K562 (cell line): ENCODE measurements around the gene TET2. TPM values are rescaled to one million over a fixed set of nuclear protein-coding genes. Genes with fewer than 3 reads are reported as not detected.
A peak's percentile ranks its signal among the peaks of the same experiment; 100 is the strongest.

ENCODE experiments used
- ATAC-seq: fragments of 200-7000 bp; cut with Tn5 transposase; 3 replicates; pipeline ENCODE4 v1.9.1; 2020; ENCODE audit warnings: moderate library complexity
- BruUV-seq: library from RNA; stranded (reverse); fragments of 400-500 nt; replicated peaks from 2 replicates; lab custom pipeline; 2021; lab: Mats Ljungman, UMichigan
- CTCF ChIA-PET: fragments of 300-600 bp; formaldehyde crosslinking; extraction: SDS; loops from one replicate; lab custom pipeline; 2021; ENCODE audit warnings: low intra/inter-chr PET ratio; lab: Yijun Ruan, JAX
- POLR2A ChIA-PET: fragments of 300-600, 350-650 bp; sonication (Branson Sonifier 250); formaldehyde crosslinking; extraction: SDS; loops from one replicate; lab custom pipeline; 2021; ENCODE audit warnings: antibody characterized with exemption, inconsistent platforms; lab: Yijun Ruan, JAX
- DNase-seq, 4 experiments: peaks; one replicate each; pipeline versions ENCODE4 v3.0.0 to v3.0.0-alpha.2; 2011 to 2018; ENCODE audit warnings: low spot score in 3 of 4, mixed read lengths in 3 of 4; ENCODE audit errors: extremely low read depth in 1 of 4
- FAIRE-seq: peaks from 2 replicates; lab custom pipeline; 2011; peaks lifted over from hg19 to GRCh38; lab: Jason Lieb, UNC
- H2AFZ ChIP-seq: 2 replicates; pipeline ENCODE4 v1.6.0; 2011; ENCODE audit warnings: low read depth, low read length, control low read depth, inconsistent platforms
- H3K27ac ChIP-seq: fragments of 200-600 bp; 3 replicates; pipeline ENCODE4 v1.8.0; 2011; ENCODE audit warnings: low read depth, mild to moderate bottlenecking, control low read depth, inconsistent platforms, low read length, moderate library complexity, mixed read lengths; ENCODE audit errors: extremely low read depth
- H3K27me3 ChIP-seq, 2 experiments: fragments of 300-600 bp in 1 of 2; 2 replicates in 1 of 2; 3 replicates in 1 of 2; pipeline versions ENCODE4 v1.6.0 to v1.8.0; 2011; ENCODE audit warnings: inconsistent platforms in 2 of 2, low read length in 2 of 2, mild to moderate bottlenecking in 1 of 2, mixed read lengths in 1 of 2, moderate library complexity in 1 of 2; ENCODE audit not compliant: control insufficient read depth in 2 of 2, insufficient read depth in 2 of 2
- H3K36me3 ChIP-seq: fragments of 300-600 bp; 3 replicates; pipeline ENCODE4 v1.8.0; 2011; ENCODE audit warnings: mild to moderate bottlenecking, low read length, inconsistent platforms; ENCODE audit not compliant: control insufficient read depth, insufficient read depth
- H3K4me1 ChIP-seq, 2 experiments: fragments of 200-600 bp in 1 of 2; replicated peaks in 1 of 2; 2 replicates in 1 of 2; 3 replicates in 1 of 2; pipeline versions ENCODE4 v1.5.1 to v1.8.0; 2011; ENCODE audit warnings: inconsistent platforms in 2 of 2, low read length in 2 of 2, mild to moderate bottlenecking in 1 of 2, mixed read lengths in 1 of 2, moderate library complexity in 1 of 2; ENCODE audit not compliant: control insufficient read depth in 2 of 2, insufficient read depth in 2 of 2
- H3K4me2 ChIP-seq: 2 replicates; pipeline ENCODE4 v1.6.1; 2011; ENCODE audit warnings: low read length, control low read depth, inconsistent platforms, mixed read lengths; ENCODE audit not compliant: insufficient read depth
- H3K4me3 ChIP-seq: fragments of 200-600 bp; sonication (generic), shearing (Covaris generic); 2 replicates; pipeline ENCODE4 v1.5.1; 2016; ENCODE audit warnings: control low read depth, inconsistent platforms
- H3K79me2 ChIP-seq: fragments of 200-600 bp; 3 replicates; pipeline ENCODE4 v1.8.0; 2011; ENCODE audit warnings: low read length, inconsistent platforms; ENCODE audit not compliant: control insufficient read depth, insufficient read depth
- H3K9ac ChIP-seq, 2 experiments: 2 replicates each; pipeline versions ENCODE4 v1.6.0 to v1.6.1; 2011; ENCODE audit warnings: low read depth in 2 of 2, low read length in 2 of 2, control low read depth in 1 of 2, inconsistent platforms in 1 of 2, mild to moderate bottlenecking in 1 of 2, mixed read lengths in 1 of 2; ENCODE audit not compliant: insufficient read depth in 1 of 2
- H3K9me1 ChIP-seq: one replicate; pipeline ENCODE4 v1.6.0; 2011; ENCODE audit warnings: inconsistent platforms, mild to moderate bottlenecking, low read length, moderate library complexity; ENCODE audit not compliant: control insufficient read depth, insufficient read depth
- H3K9me3 ChIP-seq: replicated peaks from 2 replicates; pipeline ENCODE4 v1.5.1; 2011; ENCODE audit warnings: low read depth, low read length, inconsistent platforms; ENCODE audit not compliant: control insufficient read depth, insufficient read depth
- H4K20me1 ChIP-seq: replicated peaks from 2 replicates; pipeline ENCODE4 v1.6.1; 2011; ENCODE audit warnings: low read length, inconsistent platforms, mixed read lengths; ENCODE audit not compliant: control insufficient read depth, insufficient read depth
- ATF7 ChIP-seq: fragments of 450-650 bp; IDR thresholded peaks from 2 replicates; pipeline ENCODE4 v1.7.1; 2014; ENCODE audit warnings: mild to moderate bottlenecking, moderate library complexity
- CBFA2T2 ChIP-seq: fragments of 450-650 bp; conservative IDR thresholded peaks from 2 replicates; pipeline ENCODE4 v1.6.1; 2017; ENCODE audit warnings: mild to moderate bottlenecking
- MAFG ChIP-seq: fragments of 450-650 bp; conservative IDR thresholded peaks from 2 replicates; pipeline ENCODE4 v1.6.1; 2016; ENCODE audit warnings: missing genetic modification characterization, missing compliant biosample characterization
- MECOM ChIP-seq: fragments of 250-450 bp; sonication (Bioruptor Pico); IDR thresholded peaks from 2 replicates; pipeline ENCODE4 v1.8.0; 2022; ENCODE audit warnings: inconsistent platforms
- MXI1 ChIP-seq: IDR thresholded peaks from 2 replicates; pipeline ENCODE4 v1.6.1; 2011; ENCODE audit warnings: low read depth, mild to moderate bottlenecking, improper control_type of control experiment, low read length
- NFYB ChIP-seq: IDR thresholded peaks from 2 replicates; pipeline ENCODE4 v1.6.1; 2011; ENCODE audit warnings: mild to moderate bottlenecking, moderate library complexity; ENCODE audit not compliant: insufficient read length; ENCODE audit errors: extremely low read depth
- OTX1 ChIP-seq: fragments of 450-650 bp; formaldehyde crosslinking; IDR thresholded peaks from 2 replicates; pipeline ENCODE4 v1.4.0; 2022; ENCODE audit warnings: mild to moderate bottlenecking
- POLR2B ChIP-seq: fragments of 450-650 bp; IDR thresholded peaks from 2 replicates; pipeline ENCODE4 v1.6.1; 2018; ENCODE audit warnings: low read depth; ENCODE audit not compliant: partially characterized antibody
- POLR3G ChIP-seq: IDR thresholded peaks from 2 replicates; pipeline ENCODE4 v1.6.1; 2011; ENCODE audit not compliant: insufficient read length, insufficient replicate concordance; ENCODE audit errors: extremely low read depth
- RBM14 ChIP-seq: fragments of 200-400 bp; formaldehyde crosslinking; IDR thresholded peaks from 2 replicates; pipeline ENCODE4 v1.6.1; 2018; ENCODE audit warnings: low read depth, mild to moderate bottlenecking, low read length, moderate library complexity, borderline replicate concordance; ENCODE audit not compliant: insufficient read depth
- RBM22 ChIP-seq: fragments of 200-400 bp; formaldehyde crosslinking; IDR thresholded peaks from 2 replicates; pipeline ENCODE4 v1.6.1; 2018; ENCODE audit warnings: low read length, low read depth; ENCODE audit not compliant: poor library complexity, severe bottlenecking
- SMAD4 ChIP-seq: fragments of 250-450 bp; sonication (Bioruptor Pico); conservative IDR thresholded peaks from 2 replicates; pipeline ENCODE4 v1.8.0; 2021; ENCODE audit warnings: inconsistent platforms, mild to moderate bottlenecking, moderate library complexity
- XRCC3 ChIP-seq: fragments of 450-650 bp; IDR thresholded peaks from 2 replicates; pipeline ENCODE4 v1.6.1; 2017; ENCODE audit warnings: mild to moderate bottlenecking, moderate library complexity
- ZSCAN32 ChIP-seq: fragments of 450-650 bp; formaldehyde crosslinking; IDR thresholded peaks from 2 replicates; pipeline ENCODE4 v1.4.0; 2020; ENCODE audit warnings: mild to moderate bottlenecking, moderate library complexity
- WGBS: fragments of 100-300 bp; shearing (Covaris generic); methylation state at CpG from one replicate; pipeline ENCODE4 v1.1.6; 2016; ENCODE audit warnings: low coverage, mixed read lengths; ENCODE audit not compliant: insufficient coverage; ENCODE audit errors: missing lambda C conversion rate; 5-methylcytosine and 5-hydroxymethylcytosine counted together
- in situ Hi-C: fragments of 300-500 bp; cut with MboI; formaldehyde crosslinking; loops from 4 replicates; pipeline ENCODE4 v1.15.0; 2018; ENCODE audit warnings: inconsistent platforms, mixed read lengths
- intact Hi-C: fragments of 100-400 bp; cut with micrococcal nuclease; formaldehyde crosslinking; loops from 2 replicates; pipeline ENCODE4 v1.14.2; 2022
- polyA plus RNA-seq, 8 experiments: library from polyadenylated mRNA; depleted of rRNA in 4 of 8; stranded (reverse) in 5 of 8; unstranded in 3 of 8; fragments of >200 nt; fragmentation: Nextera tagmentation in 2 of 8; fragmentation: Illumina TruSeq in 1 of 8; extraction: Ambion mirVana in 2 of 8; extraction: Trizol in 1 of 8; gene quantifications; 2 replicates each; pipeline versions ENCODE4 v1.2.1 to v1.2.3, GENCODE V29; 2011 to 2014; ENCODE audit warnings: inconsistent platforms in 1 of 8, missing spikeins in 1 of 8
- total RNA-seq, 7 experiments: library from RNA; depleted of rRNA in 6 of 7; stranded (reverse); fragments of >200 nt in 6 of 7; fragmentation: Illumina TruSeq in 2 of 7; extraction: Trizol in 2 of 7; gene quantifications; 2 replicates each; pipeline versions ENCODE4 v1.2.1 to v1.2.3, GENCODE V29; 2011 to 2021; ENCODE audit warnings: low replicate concordance in 1 of 7
- TF ChIP-seq, protein P1 (sequence below): sonication (generic); formaldehyde crosslinking; IDR thresholded peaks from 2 replicates; pipeline ENCODE4 v1.9.0; 2022; ENCODE audit warnings: mild to moderate bottlenecking, missing genetic modification reagents

TET2 gene
- total and polyA plus RNA-seq, 9 of the 15 experiments (the other 6 are each of a cell fraction or from before 2014, with no cell fraction given) = 0.80 to 11.1 (median 4.9) TPM

DNA sequence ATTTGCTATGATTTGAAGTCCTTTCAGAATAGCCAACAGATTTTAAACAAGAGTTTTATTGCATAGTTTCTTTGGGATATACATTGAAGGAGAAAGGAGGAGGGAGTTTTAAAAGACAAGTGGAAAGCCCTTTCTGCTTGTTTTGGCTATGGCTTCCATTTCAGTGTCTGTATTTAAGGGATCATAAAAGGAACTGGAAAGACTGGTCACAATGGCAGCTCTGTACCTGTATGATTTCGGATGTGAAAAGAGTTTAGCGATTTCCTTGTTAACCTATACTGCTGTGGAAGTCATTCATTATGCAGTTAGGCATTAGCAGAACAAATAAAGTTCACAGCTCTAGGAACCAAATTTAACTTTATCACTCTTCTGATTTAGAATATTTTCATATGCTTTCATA is 60.7 kb downstream of the TET2 start:
- intact Hi-C loops = no loop called here
- ATAC-seq (no peak), DNase-seq (no peak), FAIRE-seq (peak; percentile 15)
- no peak overlapping the region for H3K4me2 ChIP-seq
- H2AFZ ChIP-seq = no peak overlapping the region
- H3K79me2 ChIP-seq = no peaks in the 10 kb centered on the region
- no peak overlapping the region for H3K4me3 ChIP-seq
- H3K4me1 ChIP-seq = no peaks in the 10 kb centered on the region; a peak in 1 of 5 replicates
- no peak overlapping the region for H3K27ac ChIP-seq
- no peaks in the 10 kb centered on the region for H3K9me1 ChIP-seq
- no peaks in the 10 kb centered on the region for H3K9me3 ChIP-seq
- no peak overlapping the region for H3K9ac ChIP-seq
- no peaks in the 10 kb centered on the region for H3K36me3 ChIP-seq
- WGBS = 77% methylated on average over 2 of the region's 2 CpGs
- CTCF ChIA-PET = no interaction called here
- POLR2A ChIA-PET = no interaction called here
- in situ Hi-C loops = no loop called here
- H4K20me1 ChIP-seq = no peaks in the 10 kb centered on the region
- TF ChIP-seq RBM14 = no peak
- TF ChIP-seq MECOM (CRISPR knock-in tag) = no peak
- no peak for TF ChIP-seq POLR2B
- TF ChIP-seq, protein P1, sequence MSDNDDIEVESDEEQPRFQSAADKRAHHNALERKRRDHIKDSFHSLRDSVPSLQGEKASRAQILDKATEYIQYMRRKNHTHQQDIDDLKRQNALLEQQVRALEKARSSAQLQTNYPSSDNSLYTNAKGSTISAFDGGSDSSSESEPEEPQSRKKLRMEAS (CRISPR knock-in tag) = no peak
- TF ChIP-seq MAFG = no peak
- TF ChIP-seq RBM22 = no peak
- TF ChIP-seq NFYB = no peak
- no peak for TF ChIP-seq MXI1
- TF ChIP-seq POLR3G = no peak
- TF ChIP-seq XRCC3 = no peak
- TF ChIP-seq CBFA2T2 = no peak
- no peak for TF ChIP-seq OTX1 (CRISPR knock-in tag)
- no peak for TF ChIP-seq ATF7
- no peak for TF ChIP-seq ZSCAN32 (CRISPR knock-in tag)
- no peak for TF ChIP-seq SMAD4 (CRISPR knock-in tag)
- H3K27me3 ChIP-seq = no peaks in the 10 kb centered on the region
- no TSS peak for BruUV-seq
